Neural crest cell (in vitro differentiated cells): ENCODE results near the gene CR1. TPM values are rescaled to one million over a fixed set of nuclear protein-coding genes. Genes with fewer than 3 reads are reported as not detected.

Experiments used
- DNase-seq: peaks from one replicate; pipeline ENCODE4 v3.0.0; 2021; ENCODE audit warnings: low read depth, mixed read lengths, low spot score
- H3K27ac Mint-ChIP-seq: one replicate; pipeline ENCODE4 v1.8.0; 2021; ENCODE audit warnings: mild to moderate bottlenecking, mixed read lengths; ENCODE audit not compliant: unreplicated experiment
- H3K27me3 Mint-ChIP-seq: 2 replicates; pipeline ENCODE4 v1.8.0; 2021; ENCODE audit warnings: low read depth, mild to moderate bottlenecking, mixed read lengths
- H3K36me3 Mint-ChIP-seq: 2 replicates; pipeline ENCODE4 v1.8.0; 2021; ENCODE audit warnings: low read depth, mild to moderate bottlenecking, mixed read lengths
- H3K4me1 Mint-ChIP-seq: 2 replicates; pipeline ENCODE4 v1.8.0; 2021; ENCODE audit warnings: mixed read lengths
- H3K4me3 Mint-ChIP-seq: one replicate; pipeline ENCODE4 v1.8.0; 2021; ENCODE audit warnings: mild to moderate bottlenecking, mixed read lengths
- H3K9me3 Mint-ChIP-seq: 2 replicates; pipeline ENCODE4 v1.8.0; 2021; ENCODE audit warnings: mixed read lengths
- long read RNA-seq: library from polyadenylated mRNA; unstranded; transcript quantifications from one replicate; pipeline ENCODE4 v2.0.0, GENCODE V29; 2020
- total RNA-seq: library from RNA; stranded (reverse); gene quantifications from 2 replicates; pipeline ENCODE4 v1.2.1, GENCODE V29; 2021
- TF ChIP-seq, protein P1 (sequence below): fragments of 200-600 bp; sonication (generic); conservative IDR thresholded peaks from 2 replicates; pipeline ENCODE4 v1.5.0; 2021; ENCODE audit warnings: antibody characterized with exemption, mild to moderate bottlenecking

The CR1 gene
- not detected in 2 replicates for total RNA-seq
- long read RNA-seq, result 0 reads

DNA sequence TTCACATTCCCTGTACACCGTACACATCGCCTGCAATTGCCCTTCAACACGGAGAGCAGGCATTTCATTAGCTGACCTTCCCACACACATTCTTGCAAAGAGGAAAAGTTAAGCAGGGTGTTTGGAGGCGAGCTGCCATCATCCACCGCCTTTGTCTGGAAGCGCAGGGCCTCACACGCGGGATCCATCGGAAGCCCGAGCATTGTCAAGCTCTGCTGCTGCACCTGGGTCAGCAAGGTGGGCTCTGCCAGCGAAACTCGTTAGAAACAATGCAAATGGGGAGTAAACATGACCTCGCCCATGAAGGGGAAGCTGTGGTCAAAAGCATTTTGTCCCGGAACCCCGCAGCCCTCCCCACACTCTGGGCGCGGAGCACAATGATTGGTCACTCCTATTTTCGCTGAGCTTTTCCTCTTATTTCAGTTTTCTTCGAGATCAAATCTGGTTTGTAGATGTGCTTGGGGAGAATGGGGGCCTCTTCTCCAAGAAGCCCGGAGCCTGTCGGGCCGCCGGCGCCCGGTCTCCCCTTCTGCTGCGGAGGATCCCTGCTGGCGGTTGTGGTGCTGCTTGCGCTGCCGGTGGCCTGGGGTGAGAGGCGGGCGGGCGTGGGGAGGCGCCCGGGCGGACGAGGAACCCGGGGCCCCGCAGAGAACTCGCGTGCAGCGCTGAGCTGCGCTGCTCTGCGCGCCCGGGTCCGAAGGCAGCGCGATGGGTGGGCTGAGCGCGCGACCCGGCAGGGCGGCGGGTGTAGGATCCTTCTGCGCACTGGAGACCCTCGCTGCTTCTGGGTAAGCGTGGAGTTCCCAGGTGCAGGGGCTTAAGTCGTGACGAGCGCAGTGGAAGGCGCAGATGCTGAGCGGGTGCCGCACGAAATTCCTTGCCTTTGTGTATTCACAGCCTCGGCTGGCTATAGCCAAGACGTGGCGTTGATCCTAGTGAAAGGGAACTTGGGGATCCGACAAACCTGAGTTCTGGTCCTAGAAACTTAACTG is at the start of gene CR1:
Gene CR1 (plus strand): TSS at position 357 of the 992 bp plus-strand sequence. CDS start 111 bp downstream, at position 468.
- TF ChIP-seq, protein P1, sequence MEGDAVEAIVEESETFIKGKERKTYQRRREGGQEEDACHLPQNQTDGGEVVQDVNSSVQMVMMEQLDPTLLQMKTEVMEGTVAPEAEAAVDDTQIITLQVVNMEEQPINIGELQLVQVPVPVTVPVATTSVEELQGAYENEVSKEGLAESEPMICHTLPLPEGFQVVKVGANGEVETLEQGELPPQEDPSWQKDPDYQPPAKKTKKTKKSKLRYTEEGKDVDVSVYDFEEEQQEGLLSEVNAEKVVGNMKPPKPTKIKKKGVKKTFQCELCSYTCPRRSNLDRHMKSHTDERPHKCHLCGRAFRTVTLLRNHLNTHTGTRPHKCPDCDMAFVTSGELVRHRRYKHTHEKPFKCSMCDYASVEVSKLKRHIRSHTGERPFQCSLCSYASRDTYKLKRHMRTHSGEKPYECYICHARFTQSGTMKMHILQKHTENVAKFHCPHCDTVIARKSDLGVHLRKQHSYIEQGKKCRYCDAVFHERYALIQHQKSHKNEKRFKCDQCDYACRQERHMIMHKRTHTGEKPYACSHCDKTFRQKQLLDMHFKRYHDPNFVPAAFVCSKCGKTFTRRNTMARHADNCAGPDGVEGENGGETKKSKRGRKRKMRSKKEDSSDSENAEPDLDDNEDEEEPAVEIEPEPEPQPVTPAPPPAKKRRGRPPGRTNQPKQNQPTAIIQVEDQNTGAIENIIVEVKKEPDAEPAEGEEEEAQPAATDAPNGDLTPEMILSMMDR, result no peak
- DNase-seq, result peak; percentile 5
- no peaks in the 10 kb centered on the region for H3K36me3 Mint-ChIP-seq
- peaks cover 56% of the 10 kb centered on the region for H3K27me3 Mint-ChIP-seq
- H3K4me1 Mint-ChIP-seq, result peaks cover 7% of the 10 kb centered on the region
- peak within 1 kb of the TSS; percentile 38 for H3K27ac Mint-ChIP-seq
- H3K4me3 Mint-ChIP-seq, result peak within 1 kb of the TSS; percentile 83
- no peaks in the 10 kb centered on the region for H3K9me3 Mint-ChIP-seq

DNA sequence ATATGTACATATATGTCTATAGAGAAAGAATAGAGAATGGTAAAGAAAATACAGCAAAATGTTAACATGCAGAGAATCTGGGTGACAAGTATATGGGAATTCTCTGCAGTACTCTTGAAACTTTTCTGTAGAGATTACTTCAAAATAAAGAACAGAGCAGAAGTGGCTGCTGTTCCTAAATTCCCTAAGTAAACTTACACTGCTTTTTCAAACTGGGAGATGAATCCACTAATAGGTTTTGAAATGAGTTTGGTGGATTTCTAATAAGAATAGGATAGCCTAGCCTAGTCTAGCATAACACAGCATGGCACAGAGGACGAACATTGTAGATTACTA is 42.3 kb upstream of the CR1 start:
- DNase-seq, result no peak
- peaks cover 4% of the 10 kb centered on the region for H3K4me1 Mint-ChIP-seq

DNA sequence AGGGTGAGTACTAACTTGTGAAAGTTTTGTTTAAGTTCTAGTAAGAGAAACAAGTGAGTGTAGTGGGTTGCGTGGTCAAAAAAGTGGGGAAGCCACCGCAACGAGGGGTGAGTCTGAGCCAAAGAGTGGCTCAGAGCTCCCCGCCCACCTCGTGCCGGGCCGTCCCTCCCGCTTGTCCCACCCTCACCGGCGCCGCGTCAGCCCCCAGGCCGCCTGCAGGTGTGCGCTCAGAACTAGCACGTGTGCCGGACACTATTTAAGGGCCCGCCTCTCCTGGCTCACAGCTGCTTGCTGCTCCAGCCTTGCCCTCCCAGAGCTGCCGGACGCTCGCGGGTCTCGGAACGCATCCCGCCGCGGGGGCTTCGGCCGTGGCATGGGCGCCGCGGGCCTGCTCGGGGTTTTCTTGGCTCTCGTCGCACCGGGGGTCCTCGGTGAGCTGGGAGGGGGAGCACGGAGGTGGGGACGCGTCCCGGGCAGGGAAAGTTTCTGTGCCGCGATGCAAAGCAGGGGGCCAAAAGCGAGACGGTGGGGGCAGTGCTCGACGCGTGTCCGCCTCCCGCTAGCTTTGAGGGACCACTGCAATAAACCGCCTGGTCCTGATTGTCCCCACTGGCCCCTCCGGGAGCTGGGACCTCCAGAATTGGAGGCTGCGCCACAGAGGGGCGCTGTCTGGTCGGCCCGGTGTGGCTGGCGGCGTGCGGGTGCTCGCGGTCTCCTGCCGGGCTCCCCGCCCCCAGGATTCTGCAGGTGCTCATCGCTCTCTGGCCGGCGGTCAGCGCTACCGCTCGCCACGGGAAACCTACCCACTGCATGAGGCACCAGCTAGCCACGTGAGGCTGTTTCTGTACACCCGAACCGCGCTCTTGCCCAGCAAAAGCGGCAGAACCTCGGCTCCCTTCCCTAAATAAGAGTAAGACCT is 41.7 kb upstream of the CR1 start, which contains the start of gene CR2:
Gene CR2 (plus strand): TSS at position 283 of the 919 bp plus-strand sequence. CDS start 91 bp downstream, at position 374.
- H3K27me3 Mint-ChIP-seq, result peaks cover 39% of the 10 kb centered on the region
- H3K27ac Mint-ChIP-seq, result no peak within 1 kb of the TSS
- H3K36me3 Mint-ChIP-seq, result no peaks in the 10 kb centered on the region
- H3K4me1 Mint-ChIP-seq, result peaks cover 4% of the 10 kb centered on the region
- peak within 1 kb of the TSS; percentile 47 for H3K4me3 Mint-ChIP-seq
- DNase-seq, result peak; percentile 7
- H3K9me3 Mint-ChIP-seq, result no peaks in the 10 kb centered on the region
- TF ChIP-seq, protein P1, result peak; percentile 47

More for the DNA sequence above, 42.3 kb upstream of the CR1 start:
- Mint-ChIP-seq H3K27ac (no peak overlapping the region), H3K27me3 (peaks cover 39% of the 10 kb centered on the region), H3K9me3 (no peaks in the 10 kb centered on the region), H3K4me3 (peak overlapping the region; percentile 47), H3K36me3 (no peaks in the 10 kb centered on the region)
- TF ChIP-seq, protein P1, result no peak

DNA sequence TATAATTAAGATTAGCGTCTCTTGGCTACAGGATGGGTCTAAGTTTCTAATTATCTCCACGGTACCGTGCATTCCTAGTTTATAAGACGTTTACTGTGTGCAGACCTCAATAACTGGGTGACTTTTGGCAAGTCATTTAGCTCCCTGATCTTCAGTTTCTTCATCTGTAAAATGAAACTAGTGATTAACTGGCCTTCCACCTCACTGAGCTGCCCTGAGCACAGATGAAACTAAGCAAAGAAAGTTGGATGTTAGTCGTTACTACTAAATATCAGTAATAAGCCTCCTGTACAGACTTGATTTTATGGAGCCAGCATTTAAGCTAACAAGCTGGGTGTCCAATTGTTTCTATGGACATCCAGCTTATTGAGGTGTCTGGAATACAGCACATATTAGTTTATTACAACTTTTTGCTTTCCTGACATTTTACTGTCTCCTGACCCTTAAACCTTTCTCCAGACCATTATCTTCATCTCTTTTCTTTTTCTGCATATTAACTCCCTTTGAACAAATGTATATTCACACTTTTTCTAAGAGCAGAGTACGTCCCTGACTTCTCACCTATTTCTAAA is 40.7 kb upstream of the CR1 start:
- DNase-seq, result no peak
- TF ChIP-seq, protein P1, result no peak
- Mint-ChIP-seq H3K4me3 (peak overlapping the region; percentile 8), H3K27me3 (peaks cover 35% of the 10 kb centered on the region), H3K4me1 (peaks cover 4% of the 10 kb centered on the region), H3K9me3 (no peaks in the 10 kb centered on the region), H3K36me3 (no peaks in the 10 kb centered on the region), H3K27ac (no peak overlapping the region)

DNA sequence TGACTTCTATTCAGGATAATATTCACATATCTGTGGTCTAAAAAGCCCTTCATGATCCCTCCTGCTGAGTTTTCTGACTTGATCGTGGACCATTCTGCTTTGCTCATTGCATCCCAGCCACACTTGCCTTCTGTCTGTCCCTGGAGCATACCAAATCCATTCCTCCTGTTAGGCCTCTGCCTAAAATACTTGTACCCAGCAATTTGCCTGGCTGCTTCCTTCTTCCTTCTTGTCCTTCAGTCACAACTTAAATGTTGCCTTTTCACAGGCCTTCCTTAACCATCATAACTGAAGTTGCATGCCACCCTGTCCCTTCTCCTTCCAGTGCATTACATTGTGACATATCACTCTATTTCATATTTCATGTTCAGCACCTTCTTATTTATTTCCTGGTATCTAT is 37.5 kb upstream of the CR1 start:
- Mint-ChIP-seq H3K27ac (no peak overlapping the region), H3K4me1 (peaks cover 4% of the 10 kb centered on the region), H3K9me3 (no peaks in the 10 kb centered on the region), H3K4me3 (no peak overlapping the region), H3K27me3 (peaks cover 21% of the 10 kb centered on the region), H3K36me3 (no peaks in the 10 kb centered on the region)
- DNase-seq, result no peak
- TF ChIP-seq, protein P1, result no peak
